Stimulated activated CD4-positive, alpha-beta T cell treated with anti-CD3 and anti-CD28 coated beads, Interleukin-1b, Interleukin-23, amount 100 ng/mL, for 48 hours (primary cell): ENCODE results near the gene MAML3.

Experiments used
- DNase-seq: peaks from one replicate; pipeline ENCODE4 v3.0.0-alpha.2; 2020

MAML3 gene

GRCh38 chr4:140097572-140097971 is 56.4 kb downstream of the MAML3 start:
- DNase-seq, result no peak

GRCh38 chr4:140096921-140097320 is 57.1 kb downstream of the MAML3 start:
- no peak for DNase-seq

- DNase-seq, result peak; percentile 13
Observed at GRCh38 chr4:140096483-140096861, 57.5 kb downstream of the MAML3 start.

GRCh38 chr4:140095694-140096482 is 58.1 kb downstream of the MAML3 start:
- peak; percentile 73 for DNase-seq

GRCh38 chr4:140094438-140095420 is 59.3 kb downstream of the MAML3 start:
- DNase-seq, result peak; percentile 74

- DNase-seq, result no peak
Observed at GRCh38 chr4:140092094-140092851, 61.7 kb downstream of the MAML3 start.

GRCh38 chr4:140091305-140091704 is 62.7 kb downstream of the MAML3 start:
- DNase-seq, result no peak

GRCh38 chr4:140090215-140090731 is 63.7 kb downstream of the MAML3 start:
- DNase-seq, result no peak

- DNase-seq, result no peak
Observed at GRCh38 chr4:140089216-140089615, 64.8 kb downstream of the MAML3 start.

- DNase-seq, result no peak
Observed at GRCh38 chr4:140088323-140088967, 65.5 kb downstream of the MAML3 start.

- DNase-seq, result no peak
Observed at GRCh38 chr4:140085881-140086280, 68.1 kb downstream of the MAML3 start.

GRCh38 chr4:140085062-140085622 is 68.8 kb downstream of the MAML3 start:
- no peak for DNase-seq

GRCh38 chr4:140084385-140084784 is 69.6 kb downstream of the MAML3 start:
- DNase-seq, result no peak

- DNase-seq, result no peak
Observed at GRCh38 chr4:140082391-140082755, 71.6 kb downstream of the MAML3 start.

- no peak for DNase-seq
Observed at GRCh38 chr4:140081641-140082390, 72.2 kb downstream of the MAML3 start.

- DNase-seq, result no peak
Observed at GRCh38 chr4:140080883-140081282, 73.1 kb downstream of the MAML3 start.

- DNase-seq, result no peak
Observed at GRCh38 chr4:140078366-140078765, 75.6 kb downstream of the MAML3 start.

- DNase-seq, result no peak
Observed at GRCh38 chr4:140076307-140076706, 77.7 kb downstream of the MAML3 start.

- peak; percentile 74 for DNase-seq
Observed at GRCh38 chr4:140071806-140072205, 82.2 kb downstream of the MAML3 start.

GRCh38 chr4:140070973-140071372 is 83.0 kb downstream of the MAML3 start:
- DNase-seq, result no peak

- DNase-seq, result no peak
Observed at GRCh38 chr4:140070366-140070765, 83.6 kb downstream of the MAML3 start.
